ENCODE data around the gene ACAD10. TPM values are rescaled to one million over a fixed set of nuclear protein-coding genes. Genes with fewer than 3 reads are reported as not detected.

The ACAD10 gene
- total RNA-seq (2021; ENCODE audit: unreplicated experiment) (25.3 TPM), Bru-seq, nascent RNA (percentile 62 among the genes with signal in this experiment), BruChase-seq, experiment 1, labeled RNA remaining after a 6-hour chase (percentile 58 among the genes with signal in this experiment), BruChase-seq, experiment 2, labeled RNA remaining after a 2-hour chase (percentile 61 among the genes with signal in this experiment)
- polyA plus RNA-seq (2012), result 16.3 and 16.7 TPM in 2 replicates
- long read RNA-seq, full-length matches to known transcripts, result 4 of 31 reads
- long read RNA-seq, partial matches to known transcripts, result 9 of 31 reads
- long read RNA-seq, other reads (novel, unspliced or antisense), result 18 of 31 reads

- peak within 1 kb of the TSS; percentile 90 to 96 for H3K4me3 ChIP-seq (replicated peaks in 1 of 2; ENCODE audit: low read depth in 1 of 2, low read length in 2 of 2)
- peak within 1 kb of the TSS; percentile 78 for H3K27ac ChIP-seq (ENCODE audit: low read depth, low read length)
- peaks cover 0 to 19% of the 10 kb centered on the region in 2 experiments for H3K4me1 ChIP-seq (ENCODE audit: control insufficient read depth in 1 of 2, insufficient read depth in 2 of 2, low read length in 2 of 2)
- no peaks in the 10 kb centered on the region for H3K27me3 ChIP-seq (ENCODE audit: insufficient read depth, low read length)
- no peaks in the 10 kb centered on the region for H3K9me2 ChIP-seq (ENCODE audit: insufficient read depth)
- ChIA-PET POLR2A (interaction anchor here (0.6 to 1.0 kb wide), 2 partner anchors 17 to 102 kb away, joined by 3 to 5 read pairs; no protein-coding TSS in a partner anchor), RAD21 (ENCODE audit: low non-redundant PET in 1 of 2, low total read pairs in 2 of 2, uncharacterized antibody in 2 of 2, unreplicated experiment in 2 of 2) (no interaction called here), CTCF (interaction anchor here (0.8 kb wide), 1 partner anchor 127 kb away, joined by 4 read pairs; no protein-coding TSS in a partner anchor)
- peaks cover 12 to 15% of the 10 kb centered on the region in 2 experiments for H3K36me3 ChIP-seq (ENCODE audit: control insufficient read depth in 1 of 2, insufficient read depth in 2 of 2, low read length in 2 of 2)
- peak; percentile 87 for DNase-seq (ENCODE audit: low read depth, low spot score)
- H2AFZ ChIP-seq (ENCODE audit: low read depth, low read length, poor library complexity, severe bottlenecking), result no peak within 1 kb of the TSS
- peak within 1 kb of the TSS; percentile 77 for H3K4me2 ChIP-seq (ENCODE audit: low read length)
- intact Hi-C loops (cut with micrococcal nuclease), result no loop called here
- no peaks in the 10 kb centered on the region for H4K20me1 ChIP-seq (ENCODE audit: insufficient read depth)
- H3K9me3 ChIP-seq (ENCODE audit: control insufficient read depth in 1 of 2, insufficient read depth in 1 of 2, low read depth in 1 of 2, low read length in 2 of 2), result no peaks in the 10 kb centered on the region
- TSS peak; percentile 83 for BruUV-seq (replicated peaks)
- H3K9ac ChIP-seq (ENCODE audit: low read length), result peak within 1 kb of the TSS; percentile 91
- peak; percentile 93 for ATAC-seq
- H3K79me2 ChIP-seq (ENCODE audit: insufficient read depth, low read length), result peaks cover 51% of the 10 kb centered on the region
- TF ChIP-seq CBX3 (IDR thresholded peaks at IDR 0.05; ENCODE audit: low read depth) (0 out of 2 replicates have a peak, but pooled peaks have one; percentile 9), ELF1 (IDR thresholded peaks at IDR 0.05; ENCODE audit: borderline replicate concordance, low read depth) (peak; percentile 95), ZBTB33 (IDR thresholded peaks at IDR 0.05; ENCODE audit: extremely low read depth, insufficient replicate concordance, low read length) (peak; percentile 77), POLR2A (IDR thresholded peaks at IDR 0.05; ENCODE audit: borderline replicate concordance, extremely low read depth, insufficient read depth, insufficient read length) (peak; percentile 81), EZH2 (IDR thresholded peaks at IDR 0.05) (no peak), MAX (IDR thresholded peaks at IDR 0.05) (peak; percentile 73), SP1 (IDR thresholded peaks at IDR 0.05; ENCODE audit: low read depth) (peak; percentile 82), SIN3A (IDR thresholded peaks at IDR 0.05; ENCODE audit: low read depth) (peak; percentile 93), POLR2AphosphoS5 (IDR thresholded peaks at IDR 0.05; ENCODE audit: low read depth, low read length) (peak; percentile 98), ZFX (IDR thresholded peaks at IDR 0.05) (peak; percentile 10), YY1 (IDR thresholded peaks at IDR 0.05; ENCODE audit: extremely low read depth, insufficient replicate concordance, low read depth, low read length) (peak; percentile 69)
- TF ChIP-seq, protein P1, sequence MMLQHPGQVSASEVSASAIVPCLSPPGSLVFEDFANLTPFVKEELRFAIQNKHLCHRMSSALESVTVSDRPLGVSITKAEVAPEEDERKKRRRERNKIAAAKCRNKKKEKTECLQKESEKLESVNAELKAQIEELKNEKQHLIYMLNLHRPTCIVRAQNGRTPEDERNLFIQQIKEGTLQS (IDR thresholded peaks at IDR 0.05), result no peak
- TF ChIP-seq, protein P2, sequence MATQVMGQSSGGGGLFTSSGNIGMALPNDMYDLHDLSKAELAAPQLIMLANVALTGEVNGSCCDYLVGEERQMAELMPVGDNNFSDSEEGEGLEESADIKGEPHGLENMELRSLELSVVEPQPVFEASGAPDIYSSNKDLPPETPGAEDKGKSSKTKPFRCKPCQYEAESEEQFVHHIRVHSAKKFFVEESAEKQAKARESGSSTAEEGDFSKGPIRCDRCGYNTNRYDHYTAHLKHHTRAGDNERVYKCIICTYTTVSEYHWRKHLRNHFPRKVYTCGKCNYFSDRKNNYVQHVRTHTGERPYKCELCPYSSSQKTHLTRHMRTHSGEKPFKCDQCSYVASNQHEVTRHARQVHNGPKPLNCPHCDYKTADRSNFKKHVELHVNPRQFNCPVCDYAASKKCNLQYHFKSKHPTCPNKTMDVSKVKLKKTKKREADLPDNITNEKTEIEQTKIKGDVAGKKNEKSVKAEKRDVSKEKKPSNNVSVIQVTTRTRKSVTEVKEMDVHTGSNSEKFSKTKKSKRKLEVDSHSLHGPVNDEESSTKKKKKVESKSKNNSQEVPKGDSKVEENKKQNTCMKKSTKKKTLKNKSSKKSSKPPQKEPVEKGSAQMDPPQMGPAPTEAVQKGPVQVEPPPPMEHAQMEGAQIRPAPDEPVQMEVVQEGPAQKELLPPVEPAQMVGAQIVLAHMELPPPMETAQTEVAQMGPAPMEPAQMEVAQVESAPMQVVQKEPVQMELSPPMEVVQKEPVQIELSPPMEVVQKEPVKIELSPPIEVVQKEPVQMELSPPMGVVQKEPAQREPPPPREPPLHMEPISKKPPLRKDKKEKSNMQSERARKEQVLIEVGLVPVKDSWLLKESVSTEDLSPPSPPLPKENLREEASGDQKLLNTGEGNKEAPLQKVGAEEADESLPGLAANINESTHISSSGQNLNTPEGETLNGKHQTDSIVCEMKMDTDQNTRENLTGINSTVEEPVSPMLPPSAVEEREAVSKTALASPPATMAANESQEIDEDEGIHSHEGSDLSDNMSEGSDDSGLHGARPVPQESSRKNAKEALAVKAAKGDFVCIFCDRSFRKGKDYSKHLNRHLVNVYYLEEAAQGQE (IDR thresholded peaks at IDR 0.05; ENCODE audit: low read depth), result no peak
Observed at GRCh38 chr12:111685811-111686573, at the start of gene ACAD10, which contains the start of gene BRAP. TSS of gene ACAD10 (plus strand) at chr12:111686053. CDS start at chr12:111692710, 6,657 bp downstream. TSS of gene BRAP (minus strand) at chr12:111685956. CDS start at chr12:111685792, 164 bp downstream.

Measured in HCT116 (cell line).